OCI-M2 (cell line): Measurements from ENCODE around the gene IRF2.

Experiments
- DNase-seq: peaks from one replicate; lab custom pipeline; 2025; ENCODE audit not compliant: unreplicated experiment; lab: John Stamatoyannopoulos, UW

The IRF2 gene

DNA sequence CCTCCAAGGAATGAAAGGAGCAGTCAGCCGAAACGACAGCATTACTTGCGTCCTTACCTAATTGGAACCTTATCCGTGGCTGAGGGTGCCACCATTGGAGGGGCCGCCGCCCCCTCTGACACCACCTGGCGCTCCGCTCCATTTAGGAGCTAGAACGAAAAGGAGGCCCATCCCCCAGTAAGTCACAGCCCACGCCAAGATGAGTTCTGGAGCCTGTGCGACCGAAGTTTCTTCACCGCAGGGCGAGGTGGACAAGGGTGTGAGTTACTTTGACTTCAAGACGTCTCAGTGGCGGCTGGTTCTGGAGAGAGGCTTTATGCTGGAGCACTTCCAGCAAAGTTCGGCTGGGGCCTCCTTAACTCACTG lies 729 bp upstream of the IRF2 start:
- DNase-seq = no peak

DNA sequence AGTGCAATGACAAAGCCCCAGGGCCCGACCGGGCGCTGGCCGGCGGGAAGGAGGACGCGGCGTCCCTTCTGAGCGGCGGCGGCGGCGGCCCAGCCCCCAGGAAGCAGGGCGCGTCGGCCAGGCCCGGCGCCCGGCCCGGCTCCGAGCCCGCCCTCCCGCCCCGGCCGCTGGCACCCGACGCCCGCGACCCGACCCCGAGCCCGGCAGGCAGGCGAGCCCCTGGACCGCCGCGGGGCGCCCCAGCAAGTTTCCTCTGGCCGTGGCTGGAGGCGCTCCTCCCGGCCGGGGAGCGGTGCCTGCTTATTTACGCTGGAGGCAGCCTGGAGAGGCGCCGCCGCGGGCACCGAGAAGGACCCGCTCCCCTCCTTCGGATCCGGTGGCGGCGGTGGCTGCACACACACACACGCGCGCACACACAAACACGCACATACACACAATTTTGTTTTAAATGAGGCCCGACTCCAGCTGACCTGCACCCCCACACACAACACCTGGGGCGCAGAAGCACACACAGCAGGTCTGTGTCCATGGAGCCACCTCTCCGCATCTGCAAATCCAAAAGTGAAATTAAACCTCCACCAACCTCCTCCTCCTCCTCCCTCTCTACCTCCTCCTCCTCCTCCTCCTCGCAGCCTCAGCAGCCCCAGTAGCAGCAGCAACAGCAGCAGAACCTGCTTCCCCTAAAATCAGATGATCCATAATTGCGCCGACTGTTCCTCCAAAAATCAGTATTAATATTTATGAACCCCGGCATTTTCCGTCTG lies 669 bp downstream of the IRF2 start:
- no peak for DNase-seq

DNA sequence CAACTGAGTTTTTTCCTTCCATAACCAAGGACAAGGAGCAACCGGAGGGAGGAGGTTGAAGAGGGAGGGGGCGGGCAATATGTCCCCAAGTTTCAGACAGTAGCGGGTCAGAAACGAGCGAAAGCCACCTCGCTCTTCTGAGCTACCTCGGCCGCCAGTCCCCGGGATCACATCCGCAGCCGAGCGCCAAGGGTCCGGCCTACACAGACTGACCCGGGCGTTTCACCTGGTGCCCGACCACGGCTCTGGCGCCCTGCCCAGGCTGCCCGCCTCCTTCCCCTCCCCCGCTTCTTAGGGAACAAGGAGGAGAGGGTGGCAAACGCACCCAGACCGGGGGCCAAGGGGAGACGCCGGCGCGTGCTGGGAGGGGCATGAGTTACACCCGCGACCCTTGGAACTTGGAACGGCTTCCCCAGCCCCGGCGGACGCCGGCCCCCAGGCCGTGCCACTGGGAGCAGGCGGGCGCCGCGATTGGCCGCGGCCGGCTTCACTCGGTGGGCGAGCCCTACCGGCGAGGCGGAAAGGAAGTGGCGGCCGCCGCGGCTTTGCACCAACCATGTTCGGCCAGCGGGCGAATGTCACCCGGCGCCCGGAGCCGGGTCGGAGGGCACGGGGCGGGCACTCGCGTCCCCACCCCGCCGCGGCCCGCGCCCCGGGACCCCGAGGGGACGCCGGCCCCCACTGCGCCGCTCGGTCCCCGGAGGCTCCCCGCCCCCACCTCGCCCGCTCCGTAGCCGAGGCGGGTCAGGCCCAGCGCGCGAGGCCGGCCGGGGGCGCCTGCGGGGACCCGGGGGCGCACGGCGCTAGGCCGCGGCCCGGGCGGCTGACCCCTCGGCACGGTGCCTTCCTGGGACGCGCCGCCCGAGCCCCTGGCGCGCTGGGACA lies 1.5 kb downstream of the IRF2 start:
- DNase-seq = no peak

DNA sequence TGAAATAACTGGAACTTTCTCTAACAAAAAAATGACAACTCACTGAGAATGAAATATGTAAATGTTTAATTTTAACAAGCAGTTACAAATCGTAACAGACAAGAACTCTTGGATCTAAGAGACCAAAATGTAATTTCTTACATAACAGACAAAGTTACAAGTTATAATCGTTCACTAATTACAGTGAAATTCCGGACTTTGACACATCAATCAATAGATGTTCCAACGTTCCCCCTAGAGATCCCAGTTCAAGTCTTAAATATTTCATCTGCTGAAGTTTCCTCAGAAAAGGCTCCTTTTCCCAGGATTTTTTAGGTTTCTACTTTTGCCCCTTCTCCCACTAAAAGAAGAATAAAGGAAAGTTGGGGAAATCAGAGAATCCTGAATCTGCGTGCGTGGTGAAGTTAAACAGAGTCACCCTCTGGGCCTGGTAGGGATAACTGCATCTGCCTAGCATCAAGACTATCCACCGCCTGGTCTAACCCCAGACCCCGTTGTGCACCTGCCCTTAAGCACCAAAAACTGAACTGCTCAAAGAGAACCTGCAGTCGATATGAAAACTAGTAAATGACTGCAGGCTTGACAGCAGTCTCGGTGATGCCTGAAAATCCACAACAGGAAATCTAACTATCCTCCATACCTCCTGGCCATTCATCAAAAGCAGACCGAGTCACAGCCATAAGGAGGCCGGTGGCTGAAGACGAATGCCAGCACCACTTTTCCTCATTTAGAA lies 2.3 kb downstream of the IRF2 start:
- no peak for DNase-seq

DNA sequence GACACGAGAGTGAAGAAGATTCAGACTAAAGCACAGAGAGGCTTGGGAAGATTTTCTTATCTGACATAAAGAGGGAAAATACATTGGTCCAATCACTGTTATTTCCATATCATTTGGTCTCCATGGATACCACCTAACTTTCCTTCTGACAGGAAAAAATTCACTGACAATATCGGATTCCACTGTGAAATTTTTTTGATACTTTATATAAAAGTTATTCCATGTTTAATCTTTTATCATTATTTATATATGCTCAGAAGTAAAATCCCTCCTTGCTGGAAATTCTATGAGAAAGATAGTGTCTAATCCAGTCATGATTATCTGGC lies 3.6 kb downstream of the IRF2 start:
- no peak for DNase-seq

DNA sequence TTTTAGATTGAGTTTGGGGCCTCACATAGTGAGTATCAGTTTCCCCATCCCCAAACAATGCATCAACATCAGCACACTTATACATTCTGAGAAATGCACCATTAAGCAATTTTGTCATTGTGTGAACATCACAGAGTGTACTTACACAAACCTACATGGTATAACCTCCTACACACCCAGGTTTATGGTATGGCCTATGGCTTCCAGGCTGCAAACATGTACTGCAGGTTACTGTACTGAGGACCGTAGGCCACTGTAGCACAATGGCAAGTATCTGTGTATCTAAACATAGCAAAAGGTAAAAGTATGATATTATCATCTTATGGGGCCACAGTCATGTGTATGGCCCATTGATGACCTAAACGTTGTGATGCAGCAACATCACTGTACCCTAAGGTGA lies 7.7 kb downstream of the IRF2 start:
- DNase-seq = no peak

DNA sequence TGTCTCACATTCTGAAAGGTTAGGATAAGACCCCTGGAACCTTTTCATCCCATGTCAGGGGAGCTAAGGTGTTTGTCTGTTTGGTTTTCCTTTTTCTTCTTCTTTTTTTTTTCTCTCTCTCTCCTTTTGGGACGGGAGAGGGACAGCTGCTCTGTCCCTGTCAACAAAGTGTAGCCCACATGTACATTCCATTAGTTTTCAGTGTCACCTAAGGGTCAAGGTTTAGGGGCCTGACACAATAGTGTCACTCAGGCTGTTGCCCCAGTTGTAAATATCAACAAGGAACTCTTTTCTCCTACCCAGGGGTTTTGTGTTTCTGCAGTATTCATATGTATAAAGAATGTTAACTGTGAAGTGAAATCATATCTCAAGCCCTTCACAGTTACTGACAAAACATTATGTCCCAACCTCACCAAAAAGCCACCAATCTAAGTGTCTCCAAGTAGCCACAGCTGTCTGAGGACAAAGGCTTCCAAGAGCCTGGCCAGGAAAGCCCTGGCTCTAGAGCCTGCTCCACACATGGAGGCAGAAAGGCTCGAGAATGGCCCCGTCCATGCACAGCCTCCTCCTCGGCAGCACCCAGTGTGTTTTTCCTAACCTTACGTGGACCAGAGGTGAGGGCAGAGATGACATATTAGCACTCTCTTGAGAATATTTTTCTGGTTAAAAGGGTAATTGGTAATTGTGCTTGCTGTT lies 9.4 kb downstream of the IRF2 start:
- DNase-seq = no peak

DNA sequence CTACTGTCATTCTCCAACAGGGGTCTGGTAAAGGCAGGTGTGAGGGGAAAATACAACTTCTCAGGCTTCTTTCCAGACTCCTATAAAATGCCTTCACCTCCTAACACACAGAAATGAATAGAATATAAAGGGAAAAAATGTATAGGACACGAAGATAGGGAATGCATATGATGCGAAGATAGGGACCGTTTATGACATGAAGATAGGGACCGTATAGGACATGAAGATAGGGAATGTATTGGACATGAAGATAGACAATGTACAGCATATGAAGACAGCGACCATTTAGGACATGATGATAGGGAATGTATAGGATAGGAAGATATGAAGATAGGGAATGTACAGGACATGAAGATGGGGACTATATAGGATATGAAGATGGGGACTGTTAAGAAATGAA lies 10.5 kb downstream of the IRF2 start:
- DNase-seq = no peak

DNA sequence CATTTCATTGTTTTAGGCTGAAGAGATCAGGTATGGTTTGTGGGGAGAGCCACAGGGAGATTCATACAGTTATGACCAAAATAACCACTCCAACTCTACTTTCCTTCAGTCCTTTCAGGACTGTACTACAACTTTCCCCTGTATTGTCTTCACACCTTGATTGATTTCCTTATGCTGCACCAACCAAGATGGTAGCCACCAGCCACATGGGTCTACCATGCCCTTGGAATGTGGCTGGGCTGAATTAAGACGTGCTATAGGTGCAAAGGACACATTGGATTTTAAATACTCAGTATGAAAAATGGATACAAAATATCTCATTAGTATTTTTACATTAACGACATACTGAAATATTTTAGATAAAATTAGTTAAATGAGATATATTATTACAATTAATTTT lies 11.2 kb downstream of the IRF2 start:
- DNase-seq = no peak

DNA sequence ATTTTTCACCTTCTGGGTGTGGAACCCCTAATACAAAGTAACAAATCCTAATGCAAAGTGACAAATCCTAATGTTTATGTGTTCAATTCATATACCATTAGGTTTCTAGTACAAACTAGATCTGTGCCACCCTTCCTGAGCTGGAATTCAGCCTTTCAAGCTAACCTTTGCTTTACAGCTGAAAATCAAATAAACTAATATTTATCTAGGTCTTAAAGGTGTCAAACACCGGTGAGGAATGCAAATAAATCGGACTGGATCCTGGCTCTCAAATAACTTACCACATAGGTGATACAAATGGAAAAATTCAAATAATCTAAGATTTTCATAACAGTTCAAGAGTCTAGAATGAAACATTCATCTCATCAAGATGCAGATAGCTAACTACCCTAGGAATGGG lies 11.6 kb downstream of the IRF2 start:
- DNase-seq = no peak

DNA sequence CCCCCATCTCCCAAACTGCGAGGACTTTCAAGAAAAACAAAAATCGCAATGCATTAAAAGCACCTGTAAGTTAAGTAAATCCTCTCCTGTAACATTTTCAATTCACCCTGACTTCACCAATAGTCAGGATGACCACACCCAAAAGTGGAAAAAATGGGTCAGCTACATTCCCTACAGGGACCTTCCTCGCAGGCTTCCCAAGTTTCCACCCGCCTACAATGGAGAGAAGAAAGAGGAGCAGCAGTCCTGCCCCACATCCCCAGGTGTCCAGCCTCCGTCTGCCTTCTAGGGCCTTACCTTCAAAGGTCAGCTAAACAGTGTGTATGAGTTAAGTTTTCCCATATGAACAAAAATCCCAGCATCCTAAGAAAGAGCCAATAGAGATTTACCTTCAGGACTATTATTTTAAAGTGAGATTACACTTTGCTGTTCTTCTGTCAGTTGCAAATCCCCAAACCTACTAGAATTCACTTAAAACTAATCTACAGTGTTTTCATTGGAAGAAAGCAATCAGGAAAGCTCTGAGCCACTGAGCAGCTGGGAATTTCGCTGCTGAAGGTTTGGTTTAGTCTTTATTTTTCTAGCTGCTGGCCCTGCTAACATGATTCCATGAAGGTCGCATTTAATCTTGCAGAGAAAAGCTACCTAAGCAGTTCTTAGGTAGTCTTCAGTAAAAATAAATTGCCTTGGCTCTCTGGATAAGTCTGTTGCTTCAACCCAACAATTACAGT lies 12.5 kb downstream of the IRF2 start:
- DNase-seq = no peak

DNA sequence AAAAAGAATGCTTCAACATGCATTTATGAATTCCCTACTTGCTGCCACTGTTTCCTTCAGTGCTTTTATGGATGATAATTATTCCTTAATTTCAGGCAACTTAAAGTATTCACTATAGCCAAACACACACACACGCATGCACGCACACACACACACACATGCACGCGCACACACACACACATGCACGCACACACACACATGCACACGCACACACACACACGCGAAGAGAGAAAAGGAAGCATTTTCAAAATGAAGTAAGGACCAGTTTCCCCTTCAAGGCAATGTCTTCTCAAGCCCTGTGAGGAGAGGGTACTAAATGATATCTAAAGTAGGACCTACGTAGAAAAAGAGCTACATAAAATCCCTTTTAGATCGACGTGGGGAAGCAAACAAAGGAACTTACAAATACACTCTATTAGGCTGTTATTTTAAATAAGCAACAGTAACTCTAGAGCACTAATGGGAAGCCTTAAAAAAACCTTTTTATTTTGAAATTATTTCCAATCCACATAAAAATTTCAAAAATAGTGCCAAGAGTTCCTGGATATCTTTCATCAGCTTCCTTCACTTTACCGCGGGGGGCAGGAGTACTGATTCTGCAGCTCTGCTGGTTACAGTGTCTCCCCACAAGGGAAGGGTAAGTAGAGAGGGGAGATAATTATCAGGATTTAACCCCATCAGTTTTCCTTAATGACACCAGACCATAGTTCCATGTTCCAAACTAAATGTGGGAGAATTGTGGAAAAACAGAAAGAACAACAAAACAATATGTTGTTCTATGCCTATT lies 13.7 kb downstream of the IRF2 start:
- no peak for DNase-seq

DNA sequence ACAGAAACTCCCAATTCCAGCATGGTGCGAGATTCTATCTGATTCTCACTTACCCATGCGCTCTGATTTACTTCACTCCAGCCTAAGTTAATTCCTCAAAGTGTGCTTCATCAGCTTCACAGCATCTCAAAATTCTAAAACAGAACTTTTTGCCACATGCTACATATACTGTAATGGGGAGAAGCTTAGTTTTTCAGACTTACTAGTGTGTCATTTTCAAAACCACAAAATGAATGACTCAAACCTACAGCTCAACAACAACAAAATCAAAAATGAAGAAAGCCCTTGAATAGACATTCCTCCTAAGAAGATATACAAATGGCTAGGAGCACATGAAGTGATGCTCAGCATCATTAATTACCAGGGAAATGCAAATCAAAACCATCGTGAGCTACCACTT lies 14.9 kb downstream of the IRF2 start:
- no peak for DNase-seq

DNA sequence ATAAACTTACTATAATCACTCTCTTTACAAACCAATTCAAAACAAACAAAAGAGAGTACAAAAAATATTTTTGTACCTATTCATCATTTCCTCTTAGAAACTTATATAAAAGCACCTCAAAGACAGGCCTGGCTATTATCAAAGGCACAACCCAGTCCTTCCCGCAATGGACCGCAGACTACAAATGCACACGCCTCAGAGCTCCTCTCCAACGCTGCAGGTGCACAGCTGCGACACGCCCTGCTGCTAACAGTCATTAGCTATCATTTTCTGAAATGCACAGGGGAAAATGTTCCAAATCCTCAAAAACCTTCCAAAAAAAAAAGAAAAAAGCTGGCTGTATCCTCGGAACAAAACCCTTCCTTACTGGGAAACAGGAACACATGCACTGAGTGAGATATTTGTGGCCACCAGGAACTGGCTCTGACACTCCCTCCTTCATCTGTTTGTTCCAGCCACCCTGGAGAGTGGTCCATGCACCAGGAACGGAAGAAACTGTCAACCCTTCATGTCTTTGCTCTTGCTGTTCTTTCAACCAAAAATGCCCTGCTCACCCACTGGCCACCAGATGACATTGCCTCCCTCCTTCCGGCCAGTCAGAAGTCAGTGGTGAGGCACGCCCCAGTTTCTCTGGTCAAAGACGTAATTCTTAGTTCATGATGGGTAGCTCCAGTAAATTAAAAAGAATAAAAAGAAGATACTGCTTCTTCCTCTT lies 16.7 kb downstream of the IRF2 start:
- DNase-seq = no peak

DNA sequence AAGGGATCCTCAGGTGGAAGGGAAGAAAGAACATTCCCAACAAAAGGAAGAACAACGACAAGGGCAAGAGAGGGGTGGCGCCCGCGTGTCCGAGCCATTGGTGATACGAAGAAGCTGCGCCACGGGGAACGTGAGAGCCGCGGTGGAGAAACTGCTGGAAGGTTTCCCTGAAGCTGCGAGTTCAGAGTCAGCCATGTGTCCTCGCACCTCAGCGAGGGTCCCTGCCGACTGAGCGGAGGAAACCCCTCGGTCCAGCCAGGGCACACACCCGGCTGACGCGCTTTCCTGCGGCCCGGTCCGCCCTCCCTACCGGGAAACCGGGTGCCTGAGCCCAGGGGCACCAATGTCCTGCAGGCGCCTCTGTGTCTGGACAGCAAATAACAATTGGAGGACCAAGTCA lies 18.0 kb downstream of the IRF2 start:
- no peak for DNase-seq

DNA sequence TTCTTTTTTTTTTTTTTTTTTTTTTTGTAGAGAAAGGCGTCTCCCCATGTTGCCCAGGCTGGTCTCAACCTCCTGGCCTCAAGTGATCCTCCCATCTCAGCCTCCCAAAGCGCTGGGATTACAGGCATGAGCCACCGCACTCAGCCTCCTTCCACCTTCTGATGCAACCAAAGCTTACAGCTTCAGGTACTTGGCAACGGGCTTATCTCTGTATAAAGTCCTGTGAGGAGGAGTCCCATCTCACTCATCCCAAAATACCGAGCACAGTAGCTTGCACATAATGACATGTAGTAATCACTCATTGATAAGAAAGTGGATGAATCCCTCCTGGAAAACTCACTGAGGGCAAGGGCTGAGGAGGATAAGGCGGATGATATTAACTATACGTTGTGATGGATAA lies 19.1 kb downstream of the IRF2 start:
- DNase-seq = no peak

DNA sequence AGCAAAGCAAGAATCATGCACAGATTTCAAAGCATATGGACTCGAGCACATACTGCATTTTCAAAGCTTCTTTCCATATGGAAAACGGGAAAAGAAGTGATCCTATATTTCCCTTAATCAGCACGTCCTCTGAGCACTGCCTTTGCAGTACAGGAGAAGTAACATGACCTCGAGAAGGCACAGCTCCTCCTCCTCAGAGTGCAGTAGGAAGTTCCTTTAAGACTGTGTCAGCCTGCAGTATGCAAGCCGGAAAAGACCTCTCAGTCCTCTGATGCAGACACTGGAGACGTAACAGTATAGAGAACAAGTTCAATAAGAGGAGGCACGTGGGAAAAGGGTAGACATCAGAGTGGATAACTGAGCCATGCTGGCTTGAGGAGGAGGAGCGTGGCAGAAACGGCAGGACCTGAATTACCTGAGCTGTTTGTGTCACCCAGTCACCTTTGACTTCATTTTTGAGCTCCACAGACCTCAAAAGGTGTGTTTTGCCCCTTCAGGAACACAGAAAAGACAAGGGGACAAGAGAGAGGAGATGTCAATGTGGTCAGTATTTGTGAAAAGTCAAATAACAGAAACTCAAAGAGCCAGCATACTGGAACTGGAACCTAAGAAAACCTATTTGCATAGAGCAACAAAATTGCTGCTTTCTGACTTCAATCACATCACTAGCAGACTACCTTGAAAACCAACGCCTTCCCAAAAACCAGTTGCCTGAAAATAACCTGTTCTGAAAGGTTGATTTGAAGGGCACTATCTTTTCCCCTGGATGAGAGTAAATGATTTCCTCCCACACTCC lies 20.8 kb downstream of the IRF2 start:
- DNase-seq = no peak

DNA sequence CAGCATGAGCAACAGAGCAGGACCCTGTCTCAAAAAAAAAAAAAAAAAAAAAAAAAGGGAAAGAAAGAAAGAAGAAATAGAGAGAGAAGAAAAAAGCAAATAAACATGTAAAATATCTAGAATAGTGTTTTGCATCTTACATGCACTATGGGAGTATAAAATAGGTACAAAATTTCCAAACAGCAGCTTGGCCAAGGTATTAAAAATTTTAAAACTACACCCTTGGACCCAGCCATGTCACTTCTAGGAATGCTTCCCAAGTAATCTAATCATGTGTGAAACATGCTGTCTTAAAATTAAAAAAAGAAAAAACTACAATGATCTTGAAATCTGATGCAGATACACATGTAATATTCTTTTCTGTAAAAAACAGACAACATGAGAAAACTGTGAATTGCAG lies 21.6 kb downstream of the IRF2 start:
- DNase-seq = no peak

DNA sequence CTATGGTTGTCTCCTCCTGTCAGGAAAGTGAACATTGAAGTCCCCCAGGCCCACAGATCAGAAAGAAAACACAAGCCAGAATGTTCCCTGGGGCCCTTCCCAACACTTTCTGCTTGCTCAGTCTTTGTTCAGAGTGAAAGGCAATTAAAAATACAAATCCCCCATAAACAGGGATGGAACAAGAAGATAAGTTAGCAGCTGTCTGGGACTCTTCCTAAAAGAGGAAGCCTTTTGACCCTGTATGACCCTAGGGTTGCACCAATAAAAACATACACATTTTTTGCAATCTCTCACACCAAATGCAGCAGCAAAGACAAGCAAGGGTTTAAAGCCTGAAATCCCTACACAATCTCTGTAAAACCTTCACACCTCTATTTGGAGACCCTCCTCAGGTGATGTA lies 22.6 kb downstream of the IRF2 start:
- DNase-seq = peak; percentile 36
